ENCODE results near the gene EPG5.

Gene EPG5

GRCh38 chr18:45967007-45967706, at the start of gene EPG5:
EPG5 (minus strand) TSS chr18:45967329; CDS start chr18:45967239, 90 bp downstream.
- TF ChIP-seq, protein P1, sequence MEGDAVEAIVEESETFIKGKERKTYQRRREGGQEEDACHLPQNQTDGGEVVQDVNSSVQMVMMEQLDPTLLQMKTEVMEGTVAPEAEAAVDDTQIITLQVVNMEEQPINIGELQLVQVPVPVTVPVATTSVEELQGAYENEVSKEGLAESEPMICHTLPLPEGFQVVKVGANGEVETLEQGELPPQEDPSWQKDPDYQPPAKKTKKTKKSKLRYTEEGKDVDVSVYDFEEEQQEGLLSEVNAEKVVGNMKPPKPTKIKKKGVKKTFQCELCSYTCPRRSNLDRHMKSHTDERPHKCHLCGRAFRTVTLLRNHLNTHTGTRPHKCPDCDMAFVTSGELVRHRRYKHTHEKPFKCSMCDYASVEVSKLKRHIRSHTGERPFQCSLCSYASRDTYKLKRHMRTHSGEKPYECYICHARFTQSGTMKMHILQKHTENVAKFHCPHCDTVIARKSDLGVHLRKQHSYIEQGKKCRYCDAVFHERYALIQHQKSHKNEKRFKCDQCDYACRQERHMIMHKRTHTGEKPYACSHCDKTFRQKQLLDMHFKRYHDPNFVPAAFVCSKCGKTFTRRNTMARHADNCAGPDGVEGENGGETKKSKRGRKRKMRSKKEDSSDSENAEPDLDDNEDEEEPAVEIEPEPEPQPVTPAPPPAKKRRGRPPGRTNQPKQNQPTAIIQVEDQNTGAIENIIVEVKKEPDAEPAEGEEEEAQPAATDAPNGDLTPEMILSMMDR (IDR thresholded peaks at IDR 0.05; ENCODE audit: low read depth, low read length) = no peak
- H3K4me3 ChIP-seq (replicated peaks in 1 of 2; ENCODE audit: low read depth in 2 of 2, low read length in 2 of 2) = peak within 1 kb of the TSS; percentile 66 to 95
- peak; percentile 96 for DNase-seq (ENCODE audit: low read depth in 2 of 2)

GRCh38 chr18:46013484-46014189, 46.5 kb upstream of the EPG5 start:
- peak in 1 of 2 donors; percentile 8 for DNase-seq (ENCODE audit: low read depth in 2 of 2)

DNA sequence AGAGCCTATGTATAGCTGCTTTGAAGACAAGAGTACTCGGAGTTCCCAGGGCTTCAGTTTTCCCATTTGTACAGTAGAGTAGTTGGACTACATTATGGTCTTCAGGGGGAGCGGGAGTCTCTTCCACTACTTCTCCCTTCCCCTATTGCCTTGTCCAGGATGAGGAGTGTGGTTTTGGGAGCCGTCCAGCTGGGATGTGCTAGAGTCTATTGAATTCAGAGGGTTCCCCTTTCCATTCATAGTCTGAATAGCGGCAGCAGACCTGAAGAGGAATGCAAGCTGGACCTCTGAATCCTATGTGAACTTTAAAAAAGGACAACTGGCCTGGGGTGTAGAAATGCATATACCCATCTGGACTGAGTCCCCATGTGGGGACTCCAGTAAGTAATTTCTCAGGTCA, 43.5 kb upstream of the EPG5 start:
- no peak overlapping the region for H3K4me3 ChIP-seq (replicated peaks in 1 of 2; ENCODE audit: low read depth in 2 of 2, low read length in 2 of 2)
- TF ChIP-seq, protein P1 (IDR thresholded peaks at IDR 0.05; ENCODE audit: low read depth, low read length) = no peak
- DNase-seq (ENCODE audit: low read depth in 2 of 2) = no peak

More at GRCh38 chr18:46013484-46014189, 46.5 kb upstream of the EPG5 start:
- TF ChIP-seq, protein P1 (IDR thresholded peaks at IDR 0.05; ENCODE audit: low read depth, low read length) = no peak
- H3K4me3 ChIP-seq (replicated peaks in 1 of 2; ENCODE audit: low read depth in 2 of 2, low read length in 2 of 2) = no peak overlapping the region

- no peak overlapping the region for H3K4me3 ChIP-seq (replicated peaks in 1 of 2; ENCODE audit: low read depth in 2 of 2, low read length in 2 of 2)
- no peak for DNase-seq (ENCODE audit: low read depth in 2 of 2)
- TF ChIP-seq, protein P1 (IDR thresholded peaks at IDR 0.05; ENCODE audit: low read depth, low read length) = no peak
Measured at GRCh38 chr18:46010050-46010449, 42.9 kb upstream of the EPG5 start.

DNA sequence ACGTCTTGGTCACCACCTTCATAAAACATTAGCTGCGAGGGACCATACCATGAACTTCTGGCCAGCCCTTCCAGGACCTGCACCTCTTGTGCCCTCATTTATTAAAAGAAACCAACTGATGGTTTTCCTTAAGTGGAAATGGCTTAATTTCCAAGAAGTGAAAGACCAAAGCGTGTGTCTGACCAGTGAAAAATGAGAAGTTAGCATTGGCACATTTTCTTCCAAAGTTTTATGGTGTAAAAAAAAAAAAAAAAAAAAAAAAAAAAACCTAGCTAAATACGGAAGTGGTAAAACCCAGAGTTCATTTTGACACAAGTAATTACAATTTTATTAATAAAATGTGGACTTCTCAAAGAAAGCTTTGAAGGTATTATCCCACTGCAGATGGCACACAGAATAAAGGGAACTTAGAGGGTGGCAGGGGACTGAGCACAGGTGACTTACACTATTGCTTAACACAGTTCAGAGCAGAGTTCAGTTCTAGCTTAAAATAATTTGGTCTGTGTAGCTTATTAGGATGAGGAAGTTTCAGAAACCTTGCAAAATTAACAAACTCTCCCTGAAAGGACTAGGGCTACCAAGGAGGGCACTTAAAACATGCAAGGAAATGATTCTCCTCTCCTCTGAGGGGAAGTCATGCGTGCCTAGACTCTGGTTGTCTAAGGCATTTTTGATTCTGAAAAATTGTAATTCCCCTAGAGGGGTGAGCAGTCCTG, 42.2 kb upstream of the EPG5 start:
- H3K4me3 ChIP-seq (replicated peaks in 1 of 2; ENCODE audit: low read depth in 2 of 2, low read length in 2 of 2) = no peak overlapping the region
- DNase-seq (ENCODE audit: low read depth in 2 of 2) = no peak
- TF ChIP-seq, protein P1 (IDR thresholded peaks at IDR 0.05; ENCODE audit: low read depth, low read length) = no peak

DNA sequence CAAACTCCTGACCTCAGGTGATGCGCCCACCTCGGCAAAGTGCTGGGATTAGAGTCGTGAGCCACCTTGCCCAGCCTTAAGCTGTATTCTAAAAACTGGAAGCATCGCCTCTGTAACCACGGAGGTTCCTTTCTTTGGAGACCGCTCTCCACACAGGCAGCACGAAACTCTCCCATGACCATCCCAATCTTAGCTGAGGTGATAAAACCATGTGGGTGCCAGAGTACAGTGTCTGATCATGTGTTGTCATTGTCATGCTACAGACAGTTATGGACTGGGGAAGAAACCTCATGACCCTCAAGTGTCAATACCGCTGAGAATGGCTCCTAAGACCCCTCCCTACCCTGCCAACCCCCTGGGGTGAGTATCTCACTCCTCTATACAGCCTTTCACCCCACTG, 41.4 kb upstream of the EPG5 start:
- H3K4me3 ChIP-seq (replicated peaks in 1 of 2; ENCODE audit: low read depth in 2 of 2, low read length in 2 of 2) = no peak overlapping the region
- no peak for DNase-seq (ENCODE audit: low read depth in 2 of 2)
- TF ChIP-seq, protein P1 (IDR thresholded peaks at IDR 0.05; ENCODE audit: low read depth, low read length) = no peak
